IPS-18c (cell line): ENCODE measurements around the gene SPRING1.

Experiments
- H3K4me3 ChIP-seq: 2 replicates; pipeline ENCODE4 v1.7.0; 2013; ENCODE audit warnings: low read depth, mild to moderate bottlenecking, low read length, moderate library complexity; ENCODE audit not compliant: insufficient read depth
- H3K9me3 ChIP-seq: one replicate; pipeline ENCODE4 v1.6.1; 2013; ENCODE audit warnings: mild to moderate bottlenecking, low read length, moderate library complexity; ENCODE audit not compliant: control insufficient read depth, insufficient read depth

The SPRING1 gene

DNA sequence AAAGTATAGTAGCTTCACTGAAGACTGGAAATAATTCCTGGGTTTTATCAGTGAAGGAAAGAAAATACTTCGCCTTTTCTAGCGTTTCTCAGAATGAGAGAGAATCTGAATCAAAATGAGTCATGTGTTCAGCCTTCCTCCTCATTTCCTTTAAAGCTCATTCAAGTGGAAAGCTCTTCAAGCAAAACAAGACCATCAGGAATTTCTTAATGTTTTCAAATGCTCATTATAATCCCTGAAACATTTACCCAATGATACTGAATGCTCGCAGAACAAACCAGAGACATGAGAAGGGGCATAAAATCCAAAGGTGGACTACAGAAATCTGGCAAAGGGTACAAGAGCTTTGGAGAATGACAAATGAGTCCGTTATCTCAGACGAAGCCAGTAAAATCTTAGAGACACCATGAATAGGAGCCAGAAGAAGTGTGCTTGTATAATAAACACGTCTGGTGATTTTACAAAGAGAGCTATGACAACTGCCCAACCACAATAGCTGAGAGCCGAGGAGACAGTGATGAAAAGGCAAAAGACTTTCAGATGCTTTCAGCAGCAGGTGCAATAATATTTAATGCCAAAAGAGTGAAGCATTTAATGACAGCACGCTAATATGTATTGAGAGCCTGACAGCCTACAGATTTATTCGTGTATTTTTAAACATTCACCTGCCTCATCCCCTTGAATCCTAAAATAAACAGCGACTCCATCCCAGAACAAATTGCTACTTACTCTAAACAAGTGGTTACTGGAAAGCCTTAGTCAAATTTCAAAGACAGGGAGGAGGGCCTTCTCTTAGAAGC, 19.0 kb downstream of the SPRING1 start:
- no peaks in the 10 kb centered on the region for H3K9me3 ChIP-seq
- no peak overlapping the region for H3K4me3 ChIP-seq

DNA sequence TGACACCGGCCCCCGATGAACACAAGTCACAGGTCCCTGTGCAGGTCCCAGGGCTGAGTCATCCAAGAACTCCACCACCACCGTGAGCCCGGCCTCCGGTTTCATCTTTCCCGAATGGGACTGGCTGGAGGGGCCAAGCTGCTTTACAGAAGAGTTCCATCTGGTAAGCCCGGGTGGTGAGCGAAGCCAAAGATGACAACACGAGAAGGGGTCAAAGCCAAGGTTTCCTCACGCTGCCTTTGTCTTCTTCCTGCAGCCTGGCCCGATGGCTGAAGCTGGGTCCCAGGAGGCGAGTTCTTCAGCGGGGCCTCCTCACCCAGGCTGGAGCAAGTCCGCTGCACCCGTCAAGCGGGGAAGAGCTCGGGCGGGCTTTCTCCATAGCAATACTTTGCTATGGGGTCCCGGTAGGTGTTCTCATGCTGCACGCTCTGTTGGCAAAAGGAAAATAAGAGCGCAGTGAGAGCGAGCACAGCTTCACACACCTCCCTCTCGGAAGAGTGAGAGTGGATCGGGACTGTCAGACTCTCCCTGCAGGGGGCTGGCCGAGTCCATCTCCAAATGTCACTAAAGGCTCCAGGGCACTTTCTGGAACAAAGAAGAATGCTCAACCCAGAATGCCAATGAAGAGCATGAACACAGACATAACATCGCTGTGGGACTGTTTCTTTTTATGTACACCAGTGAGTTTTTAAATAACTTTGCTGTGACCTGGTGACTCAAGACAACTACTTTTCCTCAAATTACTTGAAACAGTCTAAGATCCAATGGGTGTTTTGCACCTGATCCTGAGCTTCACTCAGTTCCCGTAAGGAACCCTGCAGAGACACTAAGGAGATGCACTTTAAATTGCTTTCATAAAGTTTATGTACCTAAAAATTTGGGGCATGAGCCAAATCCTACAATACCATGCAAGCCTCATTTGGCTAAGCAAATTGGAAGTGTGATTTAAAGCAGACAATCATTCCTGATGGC, 20.1 kb downstream of the SPRING1 start:
- Histone ChIP-seq H3K4me3 (no peak overlapping the region), H3K9me3 (no peaks in the 10 kb centered on the region)

GRCh38 chr12:116714175-116714574, 23.7 kb downstream of the SPRING1 start:
- Histone ChIP-seq H3K4me3 (no peak overlapping the region), H3K9me3 (no peaks in the 10 kb centered on the region)

DNA sequence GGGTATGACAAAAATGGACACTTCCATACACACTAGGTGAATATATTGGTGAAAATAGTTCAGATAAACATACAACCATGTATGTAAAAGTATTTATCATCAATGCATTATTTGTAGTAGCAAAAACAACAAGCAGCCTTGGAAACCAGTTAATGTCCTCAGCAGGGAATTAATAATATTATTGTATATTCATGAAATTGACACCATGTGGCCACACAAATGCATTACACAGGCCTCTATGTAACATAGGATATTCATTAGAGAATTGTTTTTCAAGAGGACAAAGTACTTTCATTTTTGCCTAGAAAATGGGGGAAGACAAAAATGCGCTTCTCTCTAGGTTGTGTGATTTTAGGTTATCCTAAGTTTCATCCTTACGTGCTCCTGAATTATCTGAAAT, 24.3 kb downstream of the SPRING1 start:
- no peak overlapping the region for H3K4me3 ChIP-seq
- no peaks in the 10 kb centered on the region for H3K9me3 ChIP-seq

- Histone ChIP-seq H3K9me3 (no peaks in the 10 kb centered on the region), H3K4me3 (no peak overlapping the region)
Observed at GRCh38 chr12:116712458-116713303, 25.2 kb downstream of the SPRING1 start.

GRCh38 chr12:116710370-116711150, 27.3 kb downstream of the SPRING1 start:
- Histone ChIP-seq H3K9me3 (no peaks in the 10 kb centered on the region), H3K4me3 (no peak overlapping the region)

- Histone ChIP-seq H3K4me3 (no peak overlapping the region), H3K9me3 (no peaks in the 10 kb centered on the region)
Observed at GRCh38 chr12:116709768-116710167, 28.1 kb downstream of the SPRING1 start.

DNA sequence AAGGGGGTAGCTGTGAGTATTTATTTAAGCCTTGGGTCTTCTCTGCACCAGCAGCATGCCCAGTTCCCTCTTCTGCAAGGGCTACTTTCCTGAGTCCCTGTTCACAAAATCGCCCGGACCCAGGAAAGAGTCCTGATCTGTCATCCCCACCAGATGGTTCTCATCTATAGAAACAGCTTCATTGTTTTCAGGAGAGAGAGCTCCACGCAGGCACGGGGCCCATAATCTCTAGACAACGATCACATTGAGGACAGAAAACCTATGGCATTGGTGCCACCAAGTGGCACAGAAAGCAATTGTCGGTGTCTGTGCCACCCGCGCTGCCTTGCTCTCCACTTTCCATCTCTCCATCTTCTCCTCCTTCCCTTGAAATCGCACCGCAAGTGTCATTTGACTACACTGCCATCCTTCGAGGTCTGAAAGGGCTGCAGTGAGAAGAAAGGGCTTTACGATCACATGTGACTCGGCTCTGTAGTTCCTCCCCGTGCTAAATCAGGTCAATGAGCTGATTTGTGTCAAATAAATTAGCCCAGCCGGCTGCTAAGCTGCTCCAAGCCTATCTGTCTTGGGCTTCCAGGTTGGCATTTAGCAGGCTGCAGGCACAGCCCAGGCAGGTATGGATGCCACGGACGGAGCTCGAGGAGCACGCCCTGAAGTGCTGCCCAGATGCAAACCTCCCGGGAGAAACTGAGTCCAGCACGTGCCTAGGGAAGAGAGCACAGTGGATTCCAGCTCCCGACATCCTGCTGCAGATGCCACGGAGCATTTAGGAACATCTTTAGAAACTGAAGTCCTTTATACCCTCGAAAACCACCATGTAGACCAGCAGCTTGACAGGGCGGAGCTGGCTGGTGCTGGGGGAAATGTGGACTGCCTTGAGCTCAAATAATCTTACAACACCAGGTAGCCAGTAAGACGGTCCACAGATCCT, 28.8 kb downstream of the SPRING1 start:
- Histone ChIP-seq H3K9me3 (no peaks in the 10 kb centered on the region), H3K4me3 (no peak overlapping the region)

DNA sequence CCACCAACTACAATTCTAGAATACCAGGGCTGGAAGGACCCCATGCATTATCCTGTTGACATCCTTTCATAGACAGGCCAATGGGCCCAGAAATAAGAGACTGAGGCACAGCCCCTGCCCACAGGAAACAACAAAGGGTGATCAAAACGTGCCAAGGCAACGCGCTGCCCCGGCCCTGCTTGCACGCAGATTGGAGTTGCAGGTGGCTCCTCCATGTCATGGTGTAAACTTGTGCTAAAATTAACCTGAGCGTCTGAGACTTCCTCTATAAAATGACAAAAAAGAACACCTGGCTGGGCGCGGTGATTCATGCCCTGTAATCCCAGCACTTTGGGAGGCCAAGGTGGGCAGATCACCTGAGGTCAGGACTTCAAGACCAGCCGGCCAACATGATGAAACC, 30.1 kb downstream of the SPRING1 start:
- H3K9me3 ChIP-seq: no peaks in the 10 kb centered on the region
- H3K4me3 ChIP-seq: no peak overlapping the region

GRCh38 chr12:116703214-116703795, 34.6 kb downstream of the SPRING1 start:
- Histone ChIP-seq H3K9me3 (no peaks in the 10 kb centered on the region), H3K4me3 (no peak overlapping the region)

DNA sequence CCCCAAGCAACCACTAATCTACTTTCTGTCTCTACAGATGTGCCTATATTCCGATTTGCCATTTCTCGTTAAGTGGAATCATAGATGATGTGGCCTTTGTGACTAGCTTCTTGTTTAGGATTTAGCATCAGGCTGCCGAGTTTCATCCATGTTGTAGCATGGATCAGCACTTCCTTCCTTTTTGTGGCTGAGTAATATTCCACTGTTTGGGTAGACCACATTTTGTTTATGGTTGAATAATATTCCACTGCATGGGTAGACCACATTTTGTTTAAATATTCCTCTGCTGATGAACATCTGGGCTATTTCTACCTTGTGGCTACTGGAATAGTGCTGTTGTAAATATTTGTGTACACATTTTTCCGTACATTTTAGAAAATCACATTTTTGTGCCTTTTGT, 36.4 kb downstream of the SPRING1 start:
- no peak overlapping the region for H3K4me3 ChIP-seq
- H3K9me3 ChIP-seq: no peaks in the 10 kb centered on the region

DNA sequence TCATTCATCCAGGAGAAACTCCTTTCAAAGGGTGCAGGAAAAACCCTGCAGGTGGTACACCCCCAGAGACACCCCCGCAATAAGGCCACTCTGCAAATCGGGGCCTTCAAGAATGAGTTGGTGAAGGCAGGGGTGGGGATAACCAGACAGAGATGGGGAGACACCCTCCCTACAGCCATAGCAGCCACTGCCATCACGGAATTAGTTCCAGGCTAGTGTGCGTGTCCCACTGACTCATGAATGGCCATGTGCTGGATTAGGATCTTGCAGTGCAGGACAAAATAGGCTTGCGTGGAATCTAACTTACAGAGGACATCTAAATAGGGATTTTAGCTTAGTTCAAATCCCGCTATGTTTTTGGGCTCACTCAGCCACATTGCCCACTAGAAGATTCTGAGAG, 37.8 kb downstream of the SPRING1 start:
- H3K9me3 ChIP-seq: no peaks in the 10 kb centered on the region
- H3K4me3 ChIP-seq: no peak overlapping the region

- Histone ChIP-seq H3K9me3 (no peaks in the 10 kb centered on the region), H3K4me3 (no peak overlapping the region)
Observed at GRCh38 chr12:116698554-116699075, 39.3 kb downstream of the SPRING1 start.

- Histone ChIP-seq H3K4me3 (no peak overlapping the region), H3K9me3 (no peaks in the 10 kb centered on the region)
Observed at GRCh38 chr12:116698116-116698515, 39.8 kb downstream of the SPRING1 start.

GRCh38 chr12:116697716-116698115, 40.2 kb downstream of the SPRING1 start:
- Histone ChIP-seq H3K4me3 (no peak overlapping the region), H3K9me3 (no peaks in the 10 kb centered on the region)
